Measurements from ENCODE around the gene CARNS1.
"Not testable (repeated sequence)": the region's sequence is repeated elsewhere in the genome, so short reads cannot be mapped to it uniquely, and the experiment has no call there.

DNA sequence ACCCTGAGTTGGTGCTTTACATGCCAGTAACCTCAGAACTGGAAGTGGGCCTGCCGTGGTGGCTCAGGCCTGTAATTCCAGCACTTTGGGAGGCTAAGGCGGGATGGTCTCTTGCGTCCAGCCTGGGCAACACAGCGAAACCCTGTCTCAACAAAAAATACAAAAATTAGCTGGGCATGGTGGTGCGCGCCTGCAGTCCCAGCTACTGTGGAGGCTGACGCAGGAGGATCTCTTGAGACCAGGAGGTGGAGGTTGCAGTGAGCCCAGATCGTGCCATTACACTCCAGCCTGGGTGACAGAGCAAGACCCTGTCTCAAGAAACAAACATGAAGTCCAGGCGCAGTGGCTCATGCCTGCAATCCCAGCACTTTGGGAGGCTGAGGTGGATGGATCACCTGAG, 12.4 kb upstream of the CARNS1 start:
- TF ChIP-seq, protein P1, sequence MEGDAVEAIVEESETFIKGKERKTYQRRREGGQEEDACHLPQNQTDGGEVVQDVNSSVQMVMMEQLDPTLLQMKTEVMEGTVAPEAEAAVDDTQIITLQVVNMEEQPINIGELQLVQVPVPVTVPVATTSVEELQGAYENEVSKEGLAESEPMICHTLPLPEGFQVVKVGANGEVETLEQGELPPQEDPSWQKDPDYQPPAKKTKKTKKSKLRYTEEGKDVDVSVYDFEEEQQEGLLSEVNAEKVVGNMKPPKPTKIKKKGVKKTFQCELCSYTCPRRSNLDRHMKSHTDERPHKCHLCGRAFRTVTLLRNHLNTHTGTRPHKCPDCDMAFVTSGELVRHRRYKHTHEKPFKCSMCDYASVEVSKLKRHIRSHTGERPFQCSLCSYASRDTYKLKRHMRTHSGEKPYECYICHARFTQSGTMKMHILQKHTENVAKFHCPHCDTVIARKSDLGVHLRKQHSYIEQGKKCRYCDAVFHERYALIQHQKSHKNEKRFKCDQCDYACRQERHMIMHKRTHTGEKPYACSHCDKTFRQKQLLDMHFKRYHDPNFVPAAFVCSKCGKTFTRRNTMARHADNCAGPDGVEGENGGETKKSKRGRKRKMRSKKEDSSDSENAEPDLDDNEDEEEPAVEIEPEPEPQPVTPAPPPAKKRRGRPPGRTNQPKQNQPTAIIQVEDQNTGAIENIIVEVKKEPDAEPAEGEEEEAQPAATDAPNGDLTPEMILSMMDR (IDR thresholded peaks at IDR 0.05; ENCODE audit: insufficient read depth, low read length, poor library complexity, severe bottlenecking): not testable (repeated sequence)
- not testable (repeated sequence) for TF ChIP-seq EZH2phosphoT487 (conservative IDR thresholded peaks at IDR 0.05; ENCODE audit: low read length)

All from SU-DHL-6 (cell line).